Kidney (tissue), 14 donors: ENCODE data around the gene KDM4D. TPM values are rescaled to one million over a fixed set of nuclear protein-coding genes. Genes with fewer than 3 reads are reported as not detected.

Source experiments
- DNase-seq, 5 donors: peaks; one replicate each; pipeline ENCODE4 v3.0.0-alpha.2; 2013 to 2020
- FAIRE-seq: peaks from 2 replicates; lab custom pipeline; 2012; peaks lifted over from hg19 to GRCh38; lab: Jason Lieb, UNC
- H3K27ac ChIP-seq, 2 donors: one replicate each; pipeline ENCODE4 v1.7.0; 2013; ENCODE audit warnings: low read depth in 2 of 2, low read length in 2 of 2, inconsistent platforms in 1 of 2
- H3K27me3 ChIP-seq: one replicate; pipeline ENCODE4 v1.7.1; 2013; ENCODE audit warnings: low read length, inconsistent platforms; ENCODE audit not compliant: control insufficient read depth, insufficient read depth
- H3K36me3 ChIP-seq, 3 donors: one replicate each; pipeline versions ENCODE4 v1.7.0 to v1.7.1; 2013; ENCODE audit warnings: low read length in 3 of 3, control low read depth in 1 of 3, inconsistent platforms in 1 of 3; ENCODE audit not compliant: insufficient read depth in 3 of 3, control insufficient read depth in 2 of 3
- H3K4me1 ChIP-seq, 3 donors: one replicate each; pipeline versions ENCODE4 v1.7.0 to v1.7.1; 2013; ENCODE audit warnings: low read length in 3 of 3, inconsistent platforms in 1 of 3, low read depth in 1 of 3; ENCODE audit not compliant: control insufficient read depth in 2 of 3, insufficient read depth in 2 of 3
- H3K4me3 ChIP-seq, 3 donors: one replicate each; pipeline versions ENCODE4 v1.7.0 to v1.8.1; 2013; ENCODE audit warnings: low read length in 3 of 3, control low read depth in 1 of 3, inconsistent platforms in 1 of 3
- H3K9ac ChIP-seq, 3 donors: one replicate each; pipeline versions ENCODE4 v1.7.0 to v1.7.1; 2013; ENCODE audit warnings: low read length in 3 of 3, control low read depth in 1 of 3, inconsistent platforms in 1 of 3
- H3K9me3 ChIP-seq, 3 donors: one replicate each; pipeline versions ENCODE4 v1.7.0 to v1.7.1; 2013; ENCODE audit warnings: low read length in 3 of 3, control low read depth in 1 of 3, inconsistent platforms in 1 of 3; ENCODE audit not compliant: control insufficient read depth in 2 of 3, insufficient read depth in 1 of 3
- intact Hi-C: fragments of 100-400 bp; cut with DNase I; formaldehyde crosslinking; loops from one replicate; pipeline ENCODE4 v1.11.1; 2022
- polyA plus RNA-seq: library from polyadenylated mRNA; stranded (reverse); fragments of 350-450 nt; fragmentation: Illumina TruSeq; extraction: RNeasy Lipid Tissue Mini Kit (QIAGEN cat#74804); gene quantifications from one replicate; pipeline ENCODE4 v1.2.3, GENCODE V29; 2014; ENCODE audit warnings: low read depth, low replicate concordance; ENCODE audit not compliant: insufficient read depth
- total RNA-seq: library from RNA; stranded (reverse); fragmentation: NEBNext Ultra II Directional; extraction: Animal tissue kit (Norgen Biotek cat#: 25700); gene quantifications from one replicate; pipeline ENCODE4 v1.2.1, GENCODE V29; 2021
- TF ChIP-seq, protein P1 (sequence below): IDR thresholded peaks from 3 replicates; pipeline ENCODE4 v1.5.1; 2012; ENCODE audit warnings: mild to moderate bottlenecking, moderate library complexity, borderline replicate concordance; ENCODE audit not compliant: insufficient read depth; ENCODE audit errors: extremely low read depth
- donor health status: control.
- donor health status: control.
- donor health status: control.
- donor health status: control.
- donor health status: control.
- donor health status: DM: yes; HTN: yes; CAD: no.
- donor health status: Normal renal cell carcinoma (clear cell type).

The KDM4D gene
- total and polyA plus RNA-seq, 2 donors from 2014 or later = 0.54 to 0.94 TPM

DNA sequence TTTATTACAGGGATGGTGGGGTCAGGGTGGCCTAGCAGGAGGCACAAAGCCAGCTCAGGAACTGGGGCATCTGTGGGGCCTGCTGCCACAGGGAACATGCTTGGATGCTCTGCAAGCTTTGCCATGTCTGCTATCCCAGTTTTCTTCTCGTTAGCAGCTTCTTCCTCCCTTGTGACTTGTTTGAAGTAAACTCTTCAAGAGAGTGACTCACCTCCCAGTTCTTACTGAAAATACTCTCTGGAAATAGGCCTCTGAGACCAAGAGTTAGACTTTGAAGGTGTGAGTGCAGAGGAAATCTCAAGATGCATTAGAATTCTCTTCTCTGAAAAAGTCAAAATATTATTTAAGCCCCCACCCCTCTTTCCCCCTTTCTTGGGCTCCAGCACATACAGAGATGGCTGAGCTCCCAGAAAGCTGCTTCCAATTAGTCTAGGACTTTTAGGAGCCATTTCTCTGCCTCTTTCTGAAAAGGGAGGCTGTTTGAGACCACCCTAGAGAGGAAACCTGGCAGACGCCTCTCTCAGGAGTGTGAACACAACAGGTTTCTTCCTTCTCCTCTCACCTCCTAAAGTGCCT lies 15.3 kb upstream of the KDM4D start:
- FAIRE-seq (no peak), DNase-seq (no peak)
- Histone ChIP-seq H3K4me1 (no peaks in the 10 kb centered on the region), H3K4me3 (no peak overlapping the region), H3K36me3 (peaks cover 4 to 21% (median 8%) of the 10 kb centered on the region in 3 donors), H3K27ac (no peak overlapping the region), H3K27me3 (no peaks in the 10 kb centered on the region), H3K9me3 (no peaks in the 10 kb centered on the region), H3K9ac (no peak overlapping the region)
- TF ChIP-seq, protein P1, sequence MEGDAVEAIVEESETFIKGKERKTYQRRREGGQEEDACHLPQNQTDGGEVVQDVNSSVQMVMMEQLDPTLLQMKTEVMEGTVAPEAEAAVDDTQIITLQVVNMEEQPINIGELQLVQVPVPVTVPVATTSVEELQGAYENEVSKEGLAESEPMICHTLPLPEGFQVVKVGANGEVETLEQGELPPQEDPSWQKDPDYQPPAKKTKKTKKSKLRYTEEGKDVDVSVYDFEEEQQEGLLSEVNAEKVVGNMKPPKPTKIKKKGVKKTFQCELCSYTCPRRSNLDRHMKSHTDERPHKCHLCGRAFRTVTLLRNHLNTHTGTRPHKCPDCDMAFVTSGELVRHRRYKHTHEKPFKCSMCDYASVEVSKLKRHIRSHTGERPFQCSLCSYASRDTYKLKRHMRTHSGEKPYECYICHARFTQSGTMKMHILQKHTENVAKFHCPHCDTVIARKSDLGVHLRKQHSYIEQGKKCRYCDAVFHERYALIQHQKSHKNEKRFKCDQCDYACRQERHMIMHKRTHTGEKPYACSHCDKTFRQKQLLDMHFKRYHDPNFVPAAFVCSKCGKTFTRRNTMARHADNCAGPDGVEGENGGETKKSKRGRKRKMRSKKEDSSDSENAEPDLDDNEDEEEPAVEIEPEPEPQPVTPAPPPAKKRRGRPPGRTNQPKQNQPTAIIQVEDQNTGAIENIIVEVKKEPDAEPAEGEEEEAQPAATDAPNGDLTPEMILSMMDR = no peak
- intact Hi-C loops = no loop called here

DNA sequence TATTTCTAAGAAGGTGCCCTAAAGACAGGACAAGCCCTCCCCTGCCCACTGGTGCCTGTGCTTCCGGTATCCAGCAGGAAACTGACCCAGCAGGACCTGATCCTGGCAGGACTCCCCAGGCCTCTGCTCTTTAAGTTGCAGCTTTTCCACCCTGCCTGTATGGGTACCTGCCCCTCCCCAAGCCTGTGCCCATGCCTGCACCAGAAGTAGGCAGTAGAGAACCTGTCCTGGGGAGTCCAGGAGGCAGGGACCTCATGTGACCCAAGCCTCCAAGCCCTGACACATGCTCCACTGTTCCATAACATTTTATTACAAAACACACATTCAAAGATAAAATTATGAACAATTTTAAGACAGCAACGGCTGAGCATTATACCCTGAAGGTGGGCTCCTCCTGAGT lies 14.3 kb upstream of the KDM4D start:
- Histone ChIP-seq H3K4me3 (no peak overlapping the region), H3K4me1 (no peaks in the 10 kb centered on the region), H3K9ac (no peak overlapping the region), H3K36me3 (peaks cover 4 to 29% (median 11%) of the 10 kb centered on the region in 3 donors), H3K27ac (no peak overlapping the region), H3K9me3 (no peaks in the 10 kb centered on the region), H3K27me3 (no peaks in the 10 kb centered on the region)
- TF ChIP-seq, protein P1 = no peak
- intact Hi-C loops = no loop called here
- DNase-seq (no peak), FAIRE-seq (no peak)

DNA sequence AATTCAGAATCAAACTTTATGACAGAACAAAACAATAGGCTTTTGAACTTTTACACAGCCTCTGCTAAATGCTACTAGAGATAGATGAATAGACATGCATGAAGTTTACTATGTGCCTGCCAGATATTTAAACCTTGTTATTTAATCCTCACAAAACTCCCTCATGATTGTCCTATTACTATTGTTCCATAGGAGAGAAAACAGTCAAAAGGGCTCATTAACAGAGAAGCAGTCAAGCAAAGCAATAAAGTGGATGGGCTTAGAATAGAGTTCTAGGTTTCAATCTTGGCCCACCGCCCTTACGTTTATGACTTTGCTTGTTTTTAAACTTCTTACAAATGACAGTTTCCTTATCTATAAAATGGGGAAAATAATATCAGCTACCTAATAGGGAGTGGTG lies 13.0 kb upstream of the KDM4D start:
- FAIRE-seq (no peak), DNase-seq (no peak)
- TF ChIP-seq, protein P1 = no peak
- intact Hi-C loops = no loop called here
- H3K36me3 ChIP-seq = peaks cover 4 to 42% (median 24%) of the 10 kb centered on the region in 3 donors
- no peak overlapping the region for H3K4me3 ChIP-seq
- H3K9me3 ChIP-seq = no peaks in the 10 kb centered on the region
- H3K27me3 ChIP-seq = no peaks in the 10 kb centered on the region
- H3K4me1 ChIP-seq = no peaks in the 10 kb centered on the region
- no peak overlapping the region for H3K27ac ChIP-seq
- no peak overlapping the region for H3K9ac ChIP-seq

DNA sequence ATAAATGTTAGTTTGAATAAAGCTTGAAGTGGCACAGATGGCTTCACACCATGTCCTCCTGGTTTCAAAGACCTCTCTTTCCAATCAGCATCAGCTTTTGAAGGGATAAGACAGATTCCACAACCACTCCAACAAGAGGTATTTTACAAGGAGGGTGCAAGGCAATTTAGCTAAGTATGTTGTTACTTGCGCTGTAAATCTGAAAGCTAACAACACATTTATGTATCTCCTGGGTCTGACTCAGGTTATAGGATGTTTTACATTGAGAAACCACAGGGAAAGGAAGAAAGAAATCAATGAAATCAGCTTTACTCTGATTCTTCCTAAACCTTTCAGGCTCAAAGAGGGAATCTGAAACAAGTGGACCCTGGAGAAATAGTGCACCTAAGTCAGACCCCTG lies 12.3 kb upstream of the KDM4D start:
- TF ChIP-seq, protein P1 = no peak
- Histone ChIP-seq H3K27me3 (no peaks in the 10 kb centered on the region), H3K9me3 (no peaks in the 10 kb centered on the region), H3K4me3 (no peak overlapping the region), H3K4me1 (no peaks in the 10 kb centered on the region), H3K27ac (no peak overlapping the region), H3K9ac (no peak overlapping the region), H3K36me3 (peaks cover 11 to 48% (median 31%) of the 10 kb centered on the region in 3 donors)
- DNase-seq = no peak
- no peak for FAIRE-seq
- intact Hi-C loops = no loop called here
